ENCODE measurements around the gene PDLIM3.

Gene PDLIM3

DNA sequence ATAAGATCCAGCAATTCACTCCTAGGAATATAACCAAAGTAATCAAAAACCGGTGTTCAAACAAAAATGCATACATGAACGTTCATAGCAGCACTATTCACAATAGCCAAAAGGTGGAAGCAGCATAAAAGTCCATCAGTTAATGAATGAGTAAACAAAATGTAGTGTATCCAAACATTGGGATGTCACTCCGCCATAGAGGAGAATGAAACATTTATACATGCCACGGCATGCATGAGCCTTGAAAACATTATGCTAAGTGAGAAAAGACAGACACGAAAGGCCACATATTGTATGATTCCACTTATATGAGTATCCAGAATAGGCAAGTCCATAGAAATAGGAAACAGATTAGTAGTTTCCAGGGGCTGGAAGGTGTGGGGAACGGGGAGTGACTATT, 11.0 kb upstream of the PDLIM3 start:
- H3K27ac ChIP-seq (ENCODE audit: low read depth, low read length) = no peak overlapping the region
- no peaks in the 10 kb centered on the region for H3K4me1 ChIP-seq (ENCODE audit: control insufficient read depth, low read length)
- no peaks in the 10 kb centered on the region for H4K20me1 ChIP-seq (ENCODE audit: control insufficient read depth, insufficient read depth, low read depth, low read length)
- no peaks in the 10 kb centered on the region for H3K9me2 ChIP-seq (replicated peaks; ENCODE audit: control insufficient read depth, low read length)
- no peak overlapping the region for H3K4me3 ChIP-seq (ENCODE audit: low read length)
- H3K27me3 ChIP-seq (ENCODE audit: control insufficient read depth, low read length) = no peaks in the 10 kb centered on the region
- H3K4me2 ChIP-seq (ENCODE audit: low read length) = no peak overlapping the region
- no peaks in the 10 kb centered on the region for H3K9me3 ChIP-seq (ENCODE audit: control insufficient read depth, insufficient read depth, low read length)
- H3F3A ChIP-seq (ENCODE audit: control insufficient read depth, insufficient read depth) = no peaks in the 10 kb centered on the region
- no peaks in the 10 kb centered on the region for H3K79me2 ChIP-seq (ENCODE audit: control insufficient read depth, low read length)
- H3K36me3 ChIP-seq (ENCODE audit: control insufficient read depth, low read length) = no peaks in the 10 kb centered on the region
- TF ChIP-seq, protein P1, sequence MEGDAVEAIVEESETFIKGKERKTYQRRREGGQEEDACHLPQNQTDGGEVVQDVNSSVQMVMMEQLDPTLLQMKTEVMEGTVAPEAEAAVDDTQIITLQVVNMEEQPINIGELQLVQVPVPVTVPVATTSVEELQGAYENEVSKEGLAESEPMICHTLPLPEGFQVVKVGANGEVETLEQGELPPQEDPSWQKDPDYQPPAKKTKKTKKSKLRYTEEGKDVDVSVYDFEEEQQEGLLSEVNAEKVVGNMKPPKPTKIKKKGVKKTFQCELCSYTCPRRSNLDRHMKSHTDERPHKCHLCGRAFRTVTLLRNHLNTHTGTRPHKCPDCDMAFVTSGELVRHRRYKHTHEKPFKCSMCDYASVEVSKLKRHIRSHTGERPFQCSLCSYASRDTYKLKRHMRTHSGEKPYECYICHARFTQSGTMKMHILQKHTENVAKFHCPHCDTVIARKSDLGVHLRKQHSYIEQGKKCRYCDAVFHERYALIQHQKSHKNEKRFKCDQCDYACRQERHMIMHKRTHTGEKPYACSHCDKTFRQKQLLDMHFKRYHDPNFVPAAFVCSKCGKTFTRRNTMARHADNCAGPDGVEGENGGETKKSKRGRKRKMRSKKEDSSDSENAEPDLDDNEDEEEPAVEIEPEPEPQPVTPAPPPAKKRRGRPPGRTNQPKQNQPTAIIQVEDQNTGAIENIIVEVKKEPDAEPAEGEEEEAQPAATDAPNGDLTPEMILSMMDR (IDR thresholded peaks at IDR 0.05; ENCODE audit: low read depth, low read length, poor library complexity, severe bottlenecking) = no peak
- no peak for TF ChIP-seq EZH2phosphoT487 (IDR thresholded peaks at IDR 0.05; ENCODE audit: borderline replicate concordance, low read length)

DNA sequence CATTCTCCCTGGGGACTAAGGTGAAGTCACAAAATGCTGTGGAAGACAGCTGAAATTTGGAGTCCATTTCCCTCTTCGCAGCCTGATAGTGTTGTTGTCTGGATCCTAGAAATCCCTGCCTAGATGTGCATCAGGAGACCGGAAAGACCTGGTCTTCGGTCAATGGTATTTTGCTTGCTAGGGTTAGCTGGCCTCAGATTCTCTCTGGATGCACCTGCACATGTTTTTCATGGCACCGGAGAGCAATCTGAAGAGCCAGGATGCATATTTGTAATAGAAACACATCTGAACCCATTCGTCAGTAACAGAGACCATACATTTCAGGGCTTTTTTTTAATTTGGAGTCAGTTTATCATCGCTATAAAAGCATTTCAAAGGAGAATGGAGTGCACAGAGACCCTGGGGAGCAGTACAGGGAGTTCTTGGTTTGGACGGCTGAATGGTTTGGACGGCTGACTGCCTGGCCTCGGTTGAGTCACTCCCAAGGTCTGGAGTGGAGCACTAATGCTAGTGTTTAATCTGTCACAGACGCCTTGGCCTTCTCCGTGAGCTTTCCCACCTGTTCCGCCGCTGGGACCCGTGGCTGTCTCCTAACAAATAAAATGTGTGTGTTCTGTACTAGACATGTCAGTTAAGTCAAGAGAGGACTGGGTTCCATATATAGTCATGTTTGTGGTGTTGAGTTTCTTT, 7.5 kb upstream of the PDLIM3 start:
- no peak overlapping the region for H3K4me2 ChIP-seq (ENCODE audit: low read length)
- H3K4me1 ChIP-seq (ENCODE audit: control insufficient read depth, low read length) = no peaks in the 10 kb centered on the region
- no peaks in the 10 kb centered on the region for H4K20me1 ChIP-seq (ENCODE audit: control insufficient read depth, insufficient read depth, low read depth, low read length)
- no peak overlapping the region for H3K4me3 ChIP-seq (ENCODE audit: low read length)
- H3K79me2 ChIP-seq (ENCODE audit: control insufficient read depth, low read length) = no peaks in the 10 kb centered on the region
- H3F3A ChIP-seq (ENCODE audit: control insufficient read depth, insufficient read depth) = no peaks in the 10 kb centered on the region
- H3K36me3 ChIP-seq (ENCODE audit: control insufficient read depth, low read length) = no peaks in the 10 kb centered on the region
- no peaks in the 10 kb centered on the region for H3K9me3 ChIP-seq (ENCODE audit: control insufficient read depth, insufficient read depth, low read length)
- peaks cover 15% of the 10 kb centered on the region; the same call in 1 of the 2 replicates for H3K27me3 ChIP-seq (ENCODE audit: control insufficient read depth, low read length)
- no peak overlapping the region for H3K27ac ChIP-seq (ENCODE audit: low read depth, low read length)
- TF ChIP-seq, protein P1 (IDR thresholded peaks at IDR 0.05; ENCODE audit: low read depth, low read length, poor library complexity, severe bottlenecking) = no peak
- no peak for TF ChIP-seq EZH2phosphoT487 (IDR thresholded peaks at IDR 0.05; ENCODE audit: borderline replicate concordance, low read length)
- no peaks in the 10 kb centered on the region for H3K9me2 ChIP-seq (replicated peaks; ENCODE audit: control insufficient read depth, low read length)

DNA sequence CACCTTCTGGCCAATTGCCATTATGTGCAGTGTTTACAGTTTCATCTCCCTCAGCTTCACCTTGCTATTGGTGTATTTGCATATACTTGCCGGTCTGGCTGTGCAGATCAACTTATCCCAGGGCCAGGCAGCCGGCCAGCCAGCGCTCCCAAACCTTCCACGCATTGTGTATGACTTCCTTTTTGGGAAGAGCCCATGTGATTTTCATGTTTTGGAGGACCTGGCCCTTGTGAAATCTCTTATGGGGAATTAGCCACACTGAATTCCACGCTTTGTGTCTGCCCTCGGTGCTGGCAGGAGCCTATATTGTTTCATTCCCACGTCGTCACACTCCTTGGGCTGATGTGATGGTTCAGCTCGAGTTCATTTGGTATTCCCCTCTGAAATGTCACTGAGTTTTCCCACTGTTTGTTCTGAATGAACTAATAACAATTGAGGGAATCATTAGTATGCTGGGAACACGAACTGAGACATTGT, 6.0 kb upstream of the PDLIM3 start:
- Histone ChIP-seq H3F3A (ENCODE audit: control insufficient read depth, insufficient read depth) (no peaks in the 10 kb centered on the region), H3K4me1 (ENCODE audit: control insufficient read depth, low read length) (no peaks in the 10 kb centered on the region), H3K36me3 (ENCODE audit: control insufficient read depth, low read length) (no peaks in the 10 kb centered on the region), H4K20me1 (ENCODE audit: control insufficient read depth, insufficient read depth, low read depth, low read length) (no peaks in the 10 kb centered on the region), H3K79me2 (ENCODE audit: control insufficient read depth, low read length) (no peaks in the 10 kb centered on the region), H3K27ac (ENCODE audit: low read depth, low read length) (no peak overlapping the region), H3K27me3 (ENCODE audit: control insufficient read depth, low read length) (peaks cover 17% of the 10 kb centered on the region), H3K9me3 (ENCODE audit: control insufficient read depth, insufficient read depth, low read length) (no peaks in the 10 kb centered on the region), H3K4me2 (ENCODE audit: low read length) (no peak overlapping the region), H3K9me2 (replicated peaks; ENCODE audit: control insufficient read depth, low read length) (no peaks in the 10 kb centered on the region), H3K4me3 (ENCODE audit: low read length) (no peak overlapping the region)
- TF ChIP-seq EZH2phosphoT487 (IDR thresholded peaks at IDR 0.05; ENCODE audit: borderline replicate concordance, low read length) = no peak
- TF ChIP-seq, protein P1 (IDR thresholded peaks at IDR 0.05; ENCODE audit: low read depth, low read length, poor library complexity, severe bottlenecking) = no peak

All from DOHH2 (cell line).